ENCODE results near the gene TYW3. TPM values are rescaled to one million over a fixed set of nuclear protein-coding genes. Genes with fewer than 3 reads are reported as not detected.

TYW3 gene
- 17.2 TPM for total RNA-seq

DNA sequence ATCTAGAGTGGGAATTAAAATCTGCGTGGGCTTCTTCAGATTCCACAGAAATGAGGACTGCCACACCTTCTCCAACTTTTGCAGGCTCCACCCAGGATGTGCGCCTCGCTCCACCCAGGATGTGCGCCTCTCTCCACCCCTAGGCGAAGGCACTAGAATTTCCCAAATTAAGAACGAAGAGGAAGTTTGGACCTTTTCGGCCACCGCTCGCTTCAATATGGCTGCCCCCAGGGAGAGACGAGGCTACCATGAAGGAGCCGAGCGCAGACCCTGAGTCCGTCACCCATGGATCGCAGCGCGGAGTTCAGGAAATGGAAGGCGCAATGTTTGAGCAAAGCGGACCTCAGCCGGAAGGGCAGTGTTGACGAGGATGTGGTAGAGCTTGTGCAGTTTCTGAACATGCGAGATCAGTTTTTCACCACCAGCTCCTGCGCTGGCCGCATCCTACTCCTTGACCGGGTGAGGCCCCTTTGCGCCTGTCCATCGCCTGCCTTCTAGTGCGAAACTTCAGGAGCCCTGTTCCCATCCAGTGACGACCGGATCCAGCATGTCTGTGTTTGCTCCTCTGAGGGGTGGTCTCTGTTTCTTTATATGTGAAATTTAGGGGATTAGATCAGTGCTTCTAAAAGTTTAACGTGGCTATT, at the start of gene TYW3, which contains the start of gene CRYZ:
Gene TYW3 (plus strand): TSS at position 193 of the 644 bp plus-strand sequence. CDS start 93 bp downstream, at position 286.
Gene CRYZ (minus strand): TSS at position 91 of the 644 bp plus-strand sequence. CDS start 8,229 bp downstream, outside the sequence.
- DNase-seq (ENCODE audit: low spot score) = peak; percentile 94

GRCh38 chr1:74683656-74684055, 49.3 kb upstream of the TYW3 start:
- DNase-seq (ENCODE audit: low spot score) = no peak

DNA sequence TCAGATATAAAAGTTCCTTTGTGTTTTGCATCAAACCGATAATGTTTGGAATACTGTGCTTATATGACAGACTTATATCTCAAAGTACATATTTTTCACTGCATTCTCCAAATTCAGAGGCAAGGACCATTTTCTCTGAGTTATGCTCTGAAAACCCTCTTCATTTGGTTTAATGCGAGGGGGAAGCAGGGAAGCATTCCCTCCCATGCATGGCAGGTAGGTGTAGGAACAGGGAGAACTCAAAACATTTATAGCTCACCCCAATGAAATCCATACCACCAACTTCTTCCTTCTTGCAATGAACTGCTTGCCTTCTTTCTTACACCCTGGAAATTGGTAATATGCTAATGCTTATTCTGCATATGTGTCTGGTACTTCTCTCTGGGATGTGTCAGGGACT, 48.7 kb upstream of the TYW3 start:
- DNase-seq (ENCODE audit: low spot score) = no peak

DNA sequence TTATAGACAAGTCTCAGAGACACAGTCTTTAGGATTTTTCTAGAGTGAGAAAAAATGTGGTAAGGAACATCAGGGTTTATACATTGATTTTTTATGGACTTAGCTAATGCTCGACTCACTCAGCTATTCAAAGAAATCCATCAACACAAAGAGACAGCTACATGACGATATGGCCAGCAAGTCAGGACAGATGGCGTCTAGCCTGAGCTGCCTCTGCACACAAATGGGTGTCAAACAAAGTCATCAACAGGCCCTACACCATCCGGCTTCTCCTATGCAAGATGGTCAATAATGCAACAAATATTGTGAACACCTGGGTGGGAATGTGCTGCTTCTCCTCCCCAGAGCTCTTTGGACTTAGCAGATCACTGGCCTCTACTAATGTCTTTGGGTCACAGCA, 46.0 kb upstream of the TYW3 start:
- DNase-seq (ENCODE audit: low spot score) = no peak

DNA sequence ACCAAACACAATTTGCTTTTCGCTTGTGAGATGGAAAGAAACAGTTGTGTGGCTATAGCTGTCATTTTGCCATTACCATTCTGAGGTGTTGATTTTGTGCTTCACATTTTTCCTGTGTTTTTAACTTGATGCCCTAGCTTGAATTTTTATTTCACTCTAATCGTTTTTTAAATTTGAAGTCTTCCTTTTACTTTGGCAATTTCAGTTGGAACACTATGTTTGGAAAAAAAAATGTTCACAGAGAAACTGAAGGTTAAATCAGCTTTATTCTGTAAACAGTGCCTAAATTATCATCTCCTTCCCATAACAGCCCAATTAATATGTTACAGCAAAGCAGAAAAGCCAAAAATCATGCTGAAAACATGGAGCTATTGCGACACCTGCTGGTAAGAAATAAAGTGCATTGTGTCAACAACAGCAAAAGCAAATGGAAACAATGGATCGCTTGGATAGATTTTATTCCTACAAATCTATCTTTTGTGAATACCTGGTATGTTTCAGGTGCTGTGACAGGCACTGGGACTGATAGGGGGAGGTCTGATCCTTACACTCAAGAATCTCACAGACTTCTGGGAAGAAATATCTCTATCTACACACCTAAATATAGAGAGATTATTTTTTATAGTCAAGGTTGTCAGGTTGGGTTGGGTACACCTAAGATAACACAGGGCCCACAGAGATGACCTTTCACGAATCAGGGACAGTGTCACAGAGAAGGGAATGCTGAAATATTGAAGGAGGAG, 43.2 kb upstream of the TYW3 start:
- peak; percentile 52 for DNase-seq (ENCODE audit: low spot score)

DNA sequence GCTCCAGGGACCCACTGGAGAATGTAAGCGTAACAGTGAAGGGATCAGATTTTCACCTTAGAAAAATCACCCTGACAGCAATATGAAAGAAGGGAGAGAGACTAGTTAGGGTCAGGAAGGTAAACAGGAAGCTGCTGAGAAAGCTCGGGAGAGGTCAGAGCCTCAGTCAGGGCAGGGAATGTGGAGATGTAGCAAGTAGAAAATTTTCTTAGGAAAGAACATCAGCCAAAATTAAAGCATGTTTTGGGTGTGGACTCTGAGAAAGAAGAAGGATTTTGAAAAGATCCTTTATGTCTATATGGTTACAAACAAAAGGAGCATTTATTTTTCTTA, 42.6 kb upstream of the TYW3 start:
- no peak for DNase-seq (ENCODE audit: low spot score)

DNA sequence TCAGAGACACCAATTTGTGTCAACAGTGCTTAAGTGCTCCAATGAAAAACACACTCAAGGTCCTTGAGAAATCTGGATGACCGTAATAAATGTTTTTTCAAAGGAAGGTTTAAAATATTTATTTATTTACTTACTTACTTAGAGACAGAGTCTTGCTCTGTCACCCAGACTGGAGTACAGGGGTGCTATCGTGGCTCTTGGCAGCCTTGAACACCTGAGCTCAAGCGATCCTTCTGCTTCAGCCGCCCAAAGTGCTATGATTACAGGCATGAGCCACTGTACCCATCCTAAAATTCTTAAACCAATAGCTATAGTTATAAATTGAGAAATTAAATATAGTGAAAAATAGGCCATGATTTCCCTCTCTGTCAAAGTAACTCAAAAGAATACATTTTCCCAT, 42.0 kb upstream of the TYW3 start:
- DNase-seq (ENCODE audit: low spot score) = no peak

GRCh38 chr1:74693473-74693872, 39.5 kb upstream of the TYW3 start:
- no peak for DNase-seq (ENCODE audit: low spot score)

GRCh38 chr1:74697832-74698231, 35.1 kb upstream of the TYW3 start:
- no peak for DNase-seq (ENCODE audit: low spot score)

DNA sequence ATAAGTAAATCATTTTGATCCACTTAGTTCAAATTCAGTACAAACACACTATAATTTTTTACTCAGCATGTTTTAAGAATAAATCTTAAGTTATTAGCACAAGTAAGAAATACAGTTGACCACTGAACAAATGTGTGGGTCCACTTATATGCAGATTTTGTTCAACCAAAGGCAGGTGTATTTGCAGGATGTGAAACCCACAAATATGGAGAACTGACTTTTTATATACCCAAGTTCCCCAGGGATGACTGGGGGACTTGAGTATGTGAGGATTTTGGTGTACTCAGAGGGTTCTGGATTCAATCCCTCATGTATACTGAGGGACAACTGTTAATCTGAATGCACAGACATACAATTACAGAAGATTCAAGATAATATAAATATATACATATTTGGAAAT, 33.6 kb upstream of the TYW3 start:
- no peak for DNase-seq (ENCODE audit: low spot score)

GRCh38 chr1:74703386-74704182, 29.4 kb upstream of the TYW3 start:
- no peak for DNase-seq (ENCODE audit: low spot score)

GRCh38 chr1:74712881-74713280, 20.1 kb upstream of the TYW3 start:
- DNase-seq (ENCODE audit: low spot score) = no peak

DNA sequence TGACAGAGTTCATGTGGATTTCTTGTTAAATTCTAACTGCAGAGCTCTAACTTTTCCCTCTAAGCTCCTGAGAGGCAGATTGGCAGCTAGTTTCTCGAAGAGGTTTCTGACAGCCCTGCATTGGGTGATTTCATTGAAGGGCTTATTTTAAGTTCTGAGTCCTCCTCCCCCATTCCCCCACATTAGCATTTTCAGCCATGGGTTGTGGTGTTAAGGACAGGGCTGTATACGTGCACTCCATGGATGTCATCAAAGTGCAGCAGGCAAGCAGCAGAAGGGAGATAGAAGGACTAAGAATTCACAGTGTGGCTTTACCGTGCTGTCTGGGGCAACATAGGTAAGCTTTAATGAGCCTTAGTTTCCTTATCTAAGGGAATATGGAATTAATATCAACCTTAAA, 19.1 kb upstream of the TYW3 start:
- DNase-seq (ENCODE audit: low spot score) = no peak

DNA sequence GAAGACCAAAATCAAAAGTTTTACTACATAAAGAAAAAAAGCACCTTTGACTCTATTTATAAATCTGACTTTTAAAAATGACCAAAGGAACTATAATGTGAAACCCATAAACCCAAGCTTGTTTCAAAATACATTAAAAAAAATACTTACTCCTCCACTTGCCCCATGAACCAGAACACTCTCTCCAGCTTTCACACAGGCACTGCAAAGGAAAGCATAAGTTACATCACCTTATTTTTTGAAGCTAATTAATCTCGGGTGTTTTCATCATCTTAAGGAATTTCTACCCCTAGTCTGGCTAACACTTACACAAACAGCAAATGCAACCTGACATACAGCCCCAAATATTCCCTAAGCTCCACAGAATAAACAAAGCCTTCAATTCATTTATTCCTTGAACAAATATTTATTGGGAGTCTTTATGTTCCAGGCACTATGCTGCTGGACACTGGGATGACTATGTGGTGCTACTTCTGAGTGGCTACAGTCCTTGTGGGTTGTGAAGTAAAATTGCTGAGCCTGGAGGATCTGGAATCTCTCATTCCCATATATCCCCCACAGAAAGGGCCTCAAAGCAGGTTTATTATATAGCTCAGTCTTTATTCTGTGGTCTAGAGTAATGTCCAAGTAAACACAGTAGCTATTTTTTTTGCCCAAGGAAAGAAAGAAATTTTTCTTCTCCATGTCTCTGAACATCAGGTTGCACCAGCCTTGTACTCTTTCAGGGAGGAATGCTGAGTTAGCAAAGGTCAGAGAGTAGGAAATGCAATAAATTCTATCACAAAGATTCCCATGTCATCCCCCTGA, 18.3 kb upstream of the TYW3 start:
- DNase-seq (ENCODE audit: low spot score) = no peak

DNA sequence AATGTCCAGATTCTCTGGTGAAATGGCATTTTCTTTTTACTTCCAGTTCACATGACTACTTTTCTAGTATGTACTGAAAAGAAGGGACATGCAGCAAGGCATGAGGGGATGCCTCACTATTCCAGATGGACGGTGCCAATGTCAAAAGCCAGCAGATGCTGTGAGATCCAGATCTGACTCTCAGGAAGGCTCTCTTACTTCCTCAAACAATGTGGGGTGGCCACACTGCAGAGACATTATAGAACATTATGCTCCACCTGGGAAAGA, 17.8 kb upstream of the TYW3 start:
- no peak for DNase-seq (ENCODE audit: low spot score)

DNA sequence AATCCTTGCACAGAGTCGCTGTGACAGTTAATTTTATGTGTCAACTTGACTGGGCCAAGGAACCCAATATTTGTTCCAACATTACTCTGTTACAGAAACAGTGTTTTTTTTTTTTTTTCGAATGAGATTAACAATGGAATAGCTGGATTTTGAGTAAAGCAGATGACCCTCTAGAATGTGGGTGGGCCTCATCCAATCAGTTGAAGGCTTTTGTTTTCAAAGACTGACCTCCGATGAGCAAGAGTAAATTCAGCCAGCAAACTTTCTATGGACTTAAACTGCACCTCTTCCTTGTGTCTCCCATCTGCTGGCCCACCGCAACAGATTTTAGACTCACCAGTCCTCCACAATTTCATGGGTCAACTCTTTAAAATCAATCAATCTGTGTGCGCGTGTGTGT, 17.1 kb upstream of the TYW3 start:
- DNase-seq (ENCODE audit: low spot score) = no peak

DNA sequence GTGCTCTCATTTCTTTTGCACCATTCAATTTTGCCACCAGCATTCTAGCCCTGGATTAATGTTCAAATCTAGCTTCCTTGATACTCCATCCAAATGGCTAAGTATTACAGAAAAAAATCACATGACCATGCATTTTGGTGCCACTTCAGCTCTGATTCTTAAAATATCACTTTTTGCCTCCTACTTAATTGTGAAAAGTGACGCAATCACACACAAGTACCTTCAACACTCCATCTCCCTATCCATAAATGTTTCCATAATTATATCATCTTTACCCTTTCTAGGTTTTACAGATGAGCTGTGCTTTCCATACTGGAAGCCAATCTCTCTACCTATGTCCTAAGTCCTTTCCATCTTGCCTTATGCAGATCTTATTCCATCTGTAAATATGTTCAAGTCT, 16.1 kb upstream of the TYW3 start:
- no peak for DNase-seq (ENCODE audit: low spot score)

GRCh38 chr1:74717626-74718025, 15.3 kb upstream of the TYW3 start:
- DNase-seq (ENCODE audit: low spot score) = no peak

DNA sequence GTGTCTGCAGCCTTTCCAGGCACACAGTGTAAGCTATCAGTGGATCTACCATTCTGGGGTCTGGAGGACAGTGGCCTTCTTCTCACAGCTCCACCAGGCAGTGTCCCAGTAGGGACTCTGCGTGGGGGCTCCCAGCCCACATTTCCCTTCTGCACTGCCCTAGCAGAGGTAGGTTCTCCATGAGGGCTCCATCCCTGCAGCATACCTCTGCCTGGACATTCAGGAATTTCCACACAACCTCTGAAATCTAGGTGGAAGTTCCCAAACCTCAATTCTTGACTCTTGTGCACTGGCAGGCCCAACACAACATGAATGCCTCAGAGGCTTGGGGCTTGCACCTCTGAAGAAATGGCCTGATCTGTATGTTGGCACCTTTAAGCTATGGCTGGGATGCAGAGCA, 6.9 kb upstream of the TYW3 start:
- DNase-seq (ENCODE audit: low spot score) = no peak

DNA sequence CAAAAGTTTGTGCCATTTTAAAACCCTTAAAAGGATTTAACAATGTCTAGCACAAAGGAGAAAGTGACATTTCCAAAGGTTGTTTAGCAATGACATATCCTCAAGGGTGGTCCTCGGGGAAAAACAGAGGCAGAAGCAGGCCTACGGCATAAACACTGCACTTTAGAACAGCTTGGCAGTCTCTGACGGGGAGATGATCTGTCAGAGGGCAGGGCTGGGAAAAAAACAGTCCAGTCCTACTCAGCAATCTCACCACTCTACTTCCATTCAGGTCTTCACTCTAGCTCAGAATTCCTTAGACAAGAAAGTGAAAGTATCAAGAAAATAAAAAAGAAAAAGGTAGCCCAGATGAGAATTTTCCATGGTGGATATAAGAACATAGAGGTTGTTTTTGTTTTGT, 4.2 kb upstream of the TYW3 start:
- DNase-seq (ENCODE audit: low spot score) = no peak

DNA sequence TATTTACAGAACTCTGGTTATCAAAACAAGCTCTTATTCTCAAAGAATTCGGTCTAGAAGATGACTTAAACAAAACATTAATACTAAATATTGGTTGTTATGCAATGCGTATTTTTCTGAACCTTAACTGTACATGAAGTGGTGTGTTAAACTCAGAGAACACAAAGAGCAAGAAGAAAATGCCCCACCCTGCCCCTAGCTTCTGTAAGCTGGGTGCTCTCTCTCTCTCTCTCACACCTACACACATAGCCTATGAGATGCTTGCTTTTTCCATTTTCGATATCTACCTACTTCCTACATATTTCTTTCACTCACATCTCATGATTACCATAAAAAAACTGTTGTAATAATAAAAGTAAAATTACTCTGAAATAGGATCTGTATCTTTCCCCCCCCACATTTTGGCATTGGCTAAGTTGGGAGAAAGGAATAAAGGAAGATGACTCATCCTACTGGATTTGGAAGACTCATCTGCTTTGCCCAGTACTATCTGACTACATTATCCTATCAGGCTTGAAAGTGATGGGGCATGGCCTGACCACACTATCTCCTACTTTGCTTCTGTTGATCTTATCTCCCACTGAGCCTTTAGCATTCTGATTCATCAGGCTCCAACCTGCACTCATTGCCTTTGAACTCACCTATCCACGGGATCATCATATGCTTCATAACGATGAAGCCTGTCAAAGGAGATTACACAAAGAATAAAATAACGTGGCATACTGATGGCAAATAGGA, 3.0 kb upstream of the TYW3 start:
- DNase-seq (ENCODE audit: low spot score) = no peak
